Nephron progenitor cell (in vitro differentiated cells): ENCODE measurements around the gene SLX4IP.
"Not testable (repeated sequence)": the region's sequence is repeated elsewhere in the genome, so short reads cannot be mapped to it uniquely, and the experiment has no call there.

Source experiments
- DNase-seq: peaks from one replicate; pipeline ENCODE4 v3.0.0; 2021
- H3K27ac Mint-ChIP-seq: 2 replicates; pipeline ENCODE4 v1.8.0; 2021; ENCODE audit warnings: mild to moderate bottlenecking, moderate library complexity, mixed read lengths
- H3K27me3 Mint-ChIP-seq: 2 replicates; pipeline ENCODE4 v1.8.0; 2021; ENCODE audit warnings: mild to moderate bottlenecking, low read depth, mixed read lengths; ENCODE audit not compliant: poor library complexity
- H3K36me3 Mint-ChIP-seq: 2 replicates; pipeline ENCODE4 v1.8.0; 2021; ENCODE audit warnings: low read depth, mixed read lengths
- H3K4me1 Mint-ChIP-seq: 2 replicates; pipeline ENCODE4 v1.8.0; 2021; ENCODE audit warnings: mixed read lengths
- H3K4me3 Mint-ChIP-seq: 2 replicates; pipeline ENCODE4 v1.8.0; 2021; ENCODE audit warnings: mild to moderate bottlenecking, moderate library complexity, mixed read lengths
- H3K9me3 Mint-ChIP-seq: 2 replicates; pipeline ENCODE4 v1.8.0; 2021; ENCODE audit warnings: mild to moderate bottlenecking, moderate library complexity, mixed read lengths
- CTCF ChIP-seq: fragments of 200-600 bp; sonication (generic); IDR thresholded peaks from 2 replicates; pipeline ENCODE4 v1.5.0; 2021; ENCODE audit warnings: antibody characterized with exemption

SLX4IP gene

GRCh38 chr20:10434832-10435812 is at the start of gene SLX4IP:
Gene SLX4IP, plus strand, starts transcription at chr20:10435305. Its CDS starts 22,900 bp downstream, at chr20:10458205.
- Mint-ChIP-seq H3K36me3 (peaks cover 14% of the 10 kb centered on the region), H3K9me3 (no peaks in the 10 kb centered on the region), H3K4me1 (peaks cover 51% of the 10 kb centered on the region), H3K27ac (peak within 1 kb of the TSS; percentile 84), H3K4me3 (peak within 1 kb of the TSS; percentile 91), H3K27me3 (no peaks in the 10 kb centered on the region)
- DNase-seq, result peak; percentile 78
- no peak for TF ChIP-seq CTCF

- peaks cover 32% of the 10 kb centered on the region for H3K4me1 Mint-ChIP-seq
- H3K4me3 Mint-ChIP-seq, result no peak overlapping the region
- no peak overlapping the region for H3K27ac Mint-ChIP-seq
- H3K9me3 Mint-ChIP-seq, result peaks cover 6% of the 10 kb centered on the region
- TF ChIP-seq CTCF, result no peak
- H3K36me3 Mint-ChIP-seq, result no peaks in the 10 kb centered on the region
- no peaks in the 10 kb centered on the region for H3K27me3 Mint-ChIP-seq
- DNase-seq, result no peak
These were observed 49.1 kb upstream of the SLX4IP start for GRCh38 chr20:10385850-10386544.

- no peak overlapping the region for H3K4me3 Mint-ChIP-seq
- no peak overlapping the region for H3K27ac Mint-ChIP-seq
- H3K9me3 Mint-ChIP-seq, result peaks cover 14% of the 10 kb centered on the region
- DNase-seq, result no peak
- H3K36me3 Mint-ChIP-seq, result peaks cover 5% of the 10 kb centered on the region
- H3K4me1 Mint-ChIP-seq, result peaks cover 32% of the 10 kb centered on the region
- no peaks in the 10 kb centered on the region for H3K27me3 Mint-ChIP-seq
- TF ChIP-seq CTCF, result no peak
These were observed 47.4 kb upstream of the SLX4IP start for GRCh38 chr20:10387686-10388085.

- Mint-ChIP-seq H3K36me3 (peaks cover 5% of the 10 kb centered on the region), H3K27ac (no peak overlapping the region), H3K4me1 (peaks cover 25% of the 10 kb centered on the region), H3K27me3 (no peaks in the 10 kb centered on the region), H3K4me3 (no peak overlapping the region), H3K9me3 (peaks cover 14% of the 10 kb centered on the region)
- DNase-seq, result no peak
- TF ChIP-seq CTCF, result no peak
These were observed 46.5 kb upstream of the SLX4IP start for GRCh38 chr20:10388597-10388996.

- no peak for TF ChIP-seq CTCF
- H3K27me3 Mint-ChIP-seq, result no peaks in the 10 kb centered on the region
- DNase-seq, result no peak
These were observed 44.4 kb upstream of the SLX4IP start for GRCh38 chr20:10390709-10391108.

GRCh38 chr20:10394752-10395151 is 40.4 kb upstream of the SLX4IP start:
- H3K4me1 Mint-ChIP-seq, H3K27me3 Mint-ChIP-seq, DNase-seq, H3K36me3 Mint-ChIP-seq, H3K27ac Mint-ChIP-seq, H3K4me3 Mint-ChIP-seq: not testable (repeated sequence)
- peaks cover 20% of the 10 kb centered on the region for H3K9me3 Mint-ChIP-seq

More at GRCh38 chr20:10390709-10391108, 44.4 kb upstream of the SLX4IP start:
- Mint-ChIP-seq H3K27ac (no peak overlapping the region), H3K36me3 (peaks cover 5% of the 10 kb centered on the region), H3K4me3 (no peak overlapping the region), H3K4me1 (peaks cover 23% of the 10 kb centered on the region), H3K9me3 (peaks cover 17% of the 10 kb centered on the region)
